ENCODE measurements around the gene FBXL16.

- TF ChIP-seq POLR2AphosphoS5 (IDR thresholded peaks at IDR 0.05) (no peak), CTCF (IDR thresholded peaks at IDR 0.05) (no peak)
These were observed 44.3 kb downstream of the FBXL16 start for GRCh38 chr16:661184-661821.

Measured in suprapubic skin (tissue), 3 donors.